ENCODE data around the gene PRRX2.
A peak's percentile ranks its signal among the peaks of the same experiment; 100 is the strongest.

The PRRX2 gene

GRCh38 chr9:129650680-129651235 is 14.7 kb upstream of the PRRX2 start:
- no peak for TF ChIP-seq ZNF623 (tag by site-specific recombination; IDR thresholded peaks at IDR 0.05)
- TF ChIP-seq ATF2 (tag by site-specific recombination; IDR thresholded peaks at IDR 0.05; ENCODE audit: low read depth) = peak; percentile 82
- 0 out of 2 replicates have a peak, but pooled peaks have one; percentile 19 for TF ChIP-seq ZNF639 (tag by site-specific recombination; IDR thresholded peaks at IDR 0.05)
- peak; percentile 62 for TF ChIP-seq ZNF629 (tag by site-specific recombination; IDR thresholded peaks at IDR 0.05)
- TF ChIP-seq ZBTB21 (tag by site-specific recombination; IDR thresholded peaks at IDR 0.05) = 0 out of 2 replicates have a peak, but pooled peaks have one; percentile 49
- Histone ChIP-seq H3K27ac (ENCODE audit: extremely low read depth, low read depth, low read length) (no peak overlapping the region), H3K36me3 (ENCODE audit: control insufficient read depth in 2 of 2, insufficient read depth in 1 of 2, low read length in 2 of 2) (no peaks in the 10 kb centered on the region), H3K4me3 (ENCODE audit: low read depth, low read length) (no peak overlapping the region), H3K4me1 (ENCODE audit: control insufficient read depth, insufficient read depth, low read length) (no peaks in the 10 kb centered on the region), H3K9me3 (ENCODE audit: control insufficient read depth, insufficient read depth, low read depth, low read length) (no peaks in the 10 kb centered on the region)
- CTCF ChIA-PET = interaction anchor here (1.1 to 1.9 kb wide), 2 partner anchors 8 to 88 kb away, joined by 5 to 7 read pairs; no protein-coding TSS in a partner anchor
- POLR2A ChIA-PET = interaction anchor here (0.5 kb wide), 1 partner anchor 40 kb away, joined by 5 read pairs; no protein-coding TSS in a partner anchor

- H3K36me3 ChIP-seq (ENCODE audit: control insufficient read depth in 2 of 2, insufficient read depth in 1 of 2, low read length in 2 of 2) = no peaks in the 10 kb centered on the region
- no peak overlapping the region for H3K4me3 ChIP-seq (ENCODE audit: low read depth, low read length)
- TF ChIP-seq ZNF366 (tag by site-specific recombination; conservative IDR thresholded peaks at IDR 0.05) (no peak), SCRT2 (tag by site-specific recombination; IDR thresholded peaks at IDR 0.05) (no peak), ZIC2 (tag by site-specific recombination; IDR thresholded peaks at IDR 0.05) (peak; percentile 37; the same call in 1 of the 2 replicates), ZBTB17 (tag by site-specific recombination; IDR thresholded peaks at IDR 0.05) (0 out of 2 replicates have a peak, but pooled peaks have one; percentile 30), ZNF560 (tag by site-specific recombination; IDR thresholded peaks at IDR 0.05; ENCODE audit: borderline replicate concordance) (no peak)
- POLR2A ChIA-PET = no interaction called here
- H3K27ac ChIP-seq (ENCODE audit: extremely low read depth, low read depth, low read length) = no peak overlapping the region
- H3K9me3 ChIP-seq (ENCODE audit: control insufficient read depth, insufficient read depth, low read depth, low read length) = no peaks in the 10 kb centered on the region
- CTCF ChIA-PET = interaction anchor here (0.7 to 1.6 kb wide), 4 partner anchors 84 to 514 kb away, joined by 3 to 6 read pairs (median 4); no protein-coding TSS in a partner anchor
- no peaks in the 10 kb centered on the region for H3K4me1 ChIP-seq (ENCODE audit: control insufficient read depth, insufficient read depth, low read length)
These were observed 11.5 kb upstream of the PRRX2 start for GRCh38 chr9:129653823-129654553.

- Histone ChIP-seq H3K9me3 (ENCODE audit: control insufficient read depth, insufficient read depth, low read depth, low read length) (no peaks in the 10 kb centered on the region), H3K27ac (ENCODE audit: extremely low read depth, low read depth, low read length) (no peak overlapping the region), H3K4me1 (ENCODE audit: control insufficient read depth, insufficient read depth, low read length) (no peaks in the 10 kb centered on the region), H3K4me3 (ENCODE audit: low read depth, low read length) (no peak overlapping the region), H3K36me3 (ENCODE audit: control insufficient read depth in 2 of 2, insufficient read depth in 1 of 2, low read length in 2 of 2) (no peaks in the 10 kb centered on the region)
- ChIA-PET CTCF (interaction anchor here (0.5 to 1.2 kb wide), 5 partner anchors 73 to 625 kb away, joined by 3 to 5 read pairs (median 4); no protein-coding TSS in a partner anchor), POLR2A (no interaction called here)
- no peak for TF ChIP-seq BCL11A (tag by site-specific recombination; IDR thresholded peaks at IDR 0.05; ENCODE audit: low read depth)
- no peak for TF ChIP-seq ZNF488 (tag by site-specific recombination; IDR thresholded peaks at IDR 0.05)
- TF ChIP-seq ZNF645 (tag by site-specific recombination; IDR thresholded peaks at IDR 0.05) = no peak
- TF ChIP-seq ZNF37A (tag by site-specific recombination; IDR thresholded peaks at IDR 0.05) = no peak
- no peak for TF ChIP-seq ZBTB10 (tag by site-specific recombination; IDR thresholded peaks at IDR 0.05)
- TF ChIP-seq GFI1B (tag by site-specific recombination; IDR thresholded peaks at IDR 0.05) = no peak
- no peak for TF ChIP-seq ZXDB (tag by site-specific recombination; IDR thresholded peaks at IDR 0.05)
These were observed 10.8 kb upstream of the PRRX2 start for GRCh38 chr9:129654554-129655040.

Measured in HEK293 (cell line).